Progenitor cell of endocrine pancreas (in vitro differentiated cells): Measurements from ENCODE around the gene POLR2E. TPM values are rescaled to one million over a fixed set of nuclear protein-coding genes. Genes with fewer than 3 reads are reported as not detected.

Experiments
- DNase-seq: peaks from one replicate; pipeline ENCODE4 v3.0.0; 2021; ENCODE audit warnings: low spot score; ENCODE audit not compliant: unreplicated experiment
- H3K27ac Mint-ChIP-seq: 2 replicates; pipeline ENCODE4 v1.8.0; 2021; ENCODE audit warnings: mild to moderate bottlenecking, moderate library complexity, mixed read lengths
- H3K27me3 Mint-ChIP-seq: 2 replicates; pipeline ENCODE4 v1.8.0; 2021; ENCODE audit warnings: mixed read lengths
- H3K36me3 Mint-ChIP-seq: 2 replicates; pipeline ENCODE4 v1.8.0; 2022; ENCODE audit warnings: mixed read lengths; ENCODE audit not compliant: insufficient read depth
- H3K4me1 Mint-ChIP-seq: 2 replicates; pipeline ENCODE4 v1.8.0; 2021; ENCODE audit warnings: low read depth, mixed read lengths
- H3K4me3 Mint-ChIP-seq: 2 replicates; pipeline ENCODE4 v1.8.0; 2021; ENCODE audit warnings: low read depth, mild to moderate bottlenecking, moderate library complexity, mixed read lengths
- H3K9me3 Mint-ChIP-seq: 2 replicates; pipeline ENCODE4 v1.8.0; 2021; ENCODE audit warnings: low read depth, mixed read lengths
- CTCF ChIP-seq: fragments of 200-600 bp; sonication (generic); IDR thresholded peaks from one replicate; pipeline ENCODE4 v1.5.0; 2021; ENCODE audit warnings: antibody characterized with exemption, mild to moderate bottlenecking; ENCODE audit not compliant: unreplicated experiment
- total RNA-seq: library from RNA; stranded (reverse); gene quantifications from 2 replicates; pipeline ENCODE4 v1.2.1, GENCODE V29; 2021

POLR2E gene
- total RNA-seq, 1 donor from 2014 or later, result 161 TPM

DNA sequence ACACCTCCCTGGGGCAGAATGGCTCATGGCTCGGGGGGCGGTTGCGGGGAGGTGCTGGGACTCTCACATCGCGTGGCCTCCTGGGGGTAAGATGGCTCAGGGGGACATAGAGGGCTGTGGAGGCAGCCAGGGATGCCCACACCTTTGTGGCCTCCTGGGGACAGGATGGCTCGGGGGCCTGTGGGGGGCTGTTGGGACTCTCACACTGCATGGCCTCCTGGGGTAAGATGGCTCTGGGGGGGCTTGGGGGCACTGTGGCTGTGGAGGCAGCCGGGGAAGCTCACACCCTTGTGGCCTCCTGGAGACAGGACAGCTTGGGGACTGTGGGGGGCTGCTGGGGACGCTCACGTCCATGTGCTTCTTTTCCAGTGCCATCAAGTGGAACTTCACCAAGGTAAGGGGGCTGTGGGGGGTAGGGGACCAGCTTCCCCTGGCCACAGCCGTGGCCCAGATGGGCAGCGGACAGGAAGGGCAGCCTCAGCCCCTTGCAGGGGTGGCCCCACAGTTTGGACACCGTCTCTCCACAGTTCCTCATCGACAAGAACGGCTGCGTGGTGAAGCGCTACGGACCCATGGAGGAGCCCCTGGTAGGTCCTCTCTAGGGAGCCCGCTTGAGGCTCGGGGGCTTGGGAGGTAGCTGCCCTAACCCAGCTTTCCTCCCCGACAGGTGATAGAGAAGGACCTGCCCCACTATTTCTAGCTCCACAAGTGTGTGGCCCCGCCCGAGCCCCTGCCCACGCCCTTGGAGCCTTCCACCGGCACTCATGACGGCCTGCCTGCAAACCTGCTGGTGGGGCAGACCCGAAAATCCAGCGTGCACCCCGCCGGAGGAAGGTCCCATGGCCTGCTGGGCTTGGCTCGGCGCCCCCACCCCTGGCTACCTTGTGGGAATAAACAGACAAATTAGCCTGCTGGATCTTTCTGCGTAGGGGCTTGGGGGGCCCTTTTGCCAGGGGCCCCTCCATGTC, 11.0 kb upstream of the POLR2E start:
- peaks cover 16% of the 10 kb centered on the region for H3K4me1 Mint-ChIP-seq
- H3K36me3 Mint-ChIP-seq, result no peaks in the 10 kb centered on the region
- no peaks in the 10 kb centered on the region for H3K9me3 Mint-ChIP-seq
- H3K27ac Mint-ChIP-seq, result no peak overlapping the region
- no peak for DNase-seq
- H3K4me3 Mint-ChIP-seq, result peak overlapping the region; percentile 42
- no peak for TF ChIP-seq CTCF
- H3K27me3 Mint-ChIP-seq, result no peaks in the 10 kb centered on the region

GRCh38 chr19:1105008-1105872, 10.1 kb upstream of the POLR2E start:
- no peak for TF ChIP-seq CTCF
- H3K4me1 Mint-ChIP-seq, result peaks cover 16% of the 10 kb centered on the region
- H3K27ac Mint-ChIP-seq, result peak overlapping the region; percentile 80

DNA sequence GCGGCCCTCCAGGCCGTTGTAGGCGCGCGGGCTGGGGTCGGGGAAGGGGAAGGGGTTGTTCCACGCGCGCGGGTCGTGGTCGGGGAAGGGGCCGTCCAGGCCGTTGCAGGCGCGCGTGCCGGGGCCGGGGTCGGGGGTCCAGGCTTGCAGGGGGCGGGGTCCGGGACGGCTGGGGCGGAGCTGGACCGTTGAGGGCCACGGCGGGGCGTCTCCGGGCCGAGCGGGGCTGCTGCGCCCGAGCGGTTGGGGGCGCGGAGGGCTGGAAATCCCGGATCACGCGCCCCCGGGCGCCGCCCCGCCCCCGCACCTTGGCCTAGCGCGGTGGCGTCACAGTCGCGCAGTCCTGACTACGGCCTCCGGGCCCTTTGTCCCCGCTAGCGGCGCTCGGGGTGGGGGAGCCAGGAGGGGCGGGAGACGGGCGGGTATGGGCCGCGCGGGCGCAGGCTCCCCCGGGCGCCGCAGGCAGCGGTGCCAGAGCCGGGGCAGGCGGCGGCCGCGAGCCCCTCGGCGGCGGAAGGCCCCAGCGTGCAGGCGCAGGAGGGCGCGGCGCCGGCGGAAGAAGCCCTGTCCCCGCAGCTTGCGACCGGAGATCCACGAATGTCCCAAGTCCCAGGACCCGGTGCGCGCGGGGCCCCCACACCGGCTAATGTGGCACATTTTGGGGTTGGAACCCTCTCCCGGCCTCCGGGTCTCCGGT, 9.3 kb upstream of the POLR2E start:
- Mint-ChIP-seq H3K4me1 (peaks cover 16% of the 10 kb centered on the region), H3K27me3 (no peaks in the 10 kb centered on the region), H3K9me3 (no peaks in the 10 kb centered on the region), H3K4me3 (peak overlapping the region; percentile 76), H3K27ac (peak overlapping the region; percentile 80), H3K36me3 (no peaks in the 10 kb centered on the region)
- peak; percentile 14 for TF ChIP-seq CTCF
- DNase-seq, result peak; percentile 74

More at GRCh38 chr19:1105008-1105872, 10.1 kb upstream of the POLR2E start:
- Mint-ChIP-seq H3K36me3 (no peaks in the 10 kb centered on the region), H3K9me3 (no peaks in the 10 kb centered on the region), H3K4me3 (peak overlapping the region; percentile 76), H3K27me3 (no peaks in the 10 kb centered on the region)
- no peak for DNase-seq

GRCh38 chr19:1103708-1104310, 8.6 kb upstream of the POLR2E start, which contains the start of gene GPX4:
TSS of gene GPX4 (plus strand) at chr19:1103994. CDS start at chr19:1104044, 50 bp downstream.
- H3K4me1 Mint-ChIP-seq, result peaks cover 18% of the 10 kb centered on the region
- H3K9me3 Mint-ChIP-seq, result no peaks in the 10 kb centered on the region
- peak within 1 kb of the TSS; percentile 94 for H3K27ac Mint-ChIP-seq
- DNase-seq, result peak; percentile 95
- peak within 1 kb of the TSS; percentile 76 for H3K4me3 Mint-ChIP-seq
- no peaks in the 10 kb centered on the region for H3K36me3 Mint-ChIP-seq
- no peak for TF ChIP-seq CTCF
- H3K27me3 Mint-ChIP-seq, result no peaks in the 10 kb centered on the region
